Activated B cell treated with CpG ODN at 0.5 μM for 24 hours (primary cell): Measurements from ENCODE around the gene CDC14B. TPM values are rescaled to one million over a fixed set of nuclear protein-coding genes. Genes with fewer than 3 reads are reported as not detected.

Experiments used
- ATAC-seq: fragments of 200-7000 bp; cut with Tn5 transposase; one replicate; pipeline ENCODE4 v1.10.0; 2021; ENCODE audit warnings: low read depth, mild to moderate bottlenecking, moderate library complexity
- CTCF ChIA-PET: fragments of 350-600 bp; sonication (Branson Sonifier 250); formaldehyde crosslinking; loops from one replicate; lab custom pipeline; 2021; ENCODE audit warnings: antibody characterized with exemption; lab: Charles Lee
- POLR2A ChIA-PET: fragments of 350-600 bp; sonication (Branson Sonifier 250); formaldehyde crosslinking; loops from one replicate; lab custom pipeline; 2021; ENCODE audit warnings: antibody characterized with exemption; lab: Charles Lee
- DNase-seq: peaks from one replicate; pipeline ENCODE4 v3.0.0; 2022
- H3K27ac Mint-ChIP-seq: one replicate; pipeline ENCODE4 v1.8.0; 2020; ENCODE audit warnings: mixed read lengths
- H3K27me3 Mint-ChIP-seq: one replicate; pipeline ENCODE4 v1.8.0; 2021; ENCODE audit warnings: mixed read lengths
- H3K36me3 Mint-ChIP-seq: one replicate; pipeline ENCODE4 v1.8.0; 2021; ENCODE audit warnings: low read depth, mixed read lengths
- H3K4me1 Mint-ChIP-seq: one replicate; pipeline ENCODE4 v1.8.0; 2021; ENCODE audit warnings: mixed read lengths
- H3K4me3 Mint-ChIP-seq: one replicate; pipeline ENCODE4 v1.8.0; 2020; ENCODE audit warnings: mild to moderate bottlenecking, mixed read lengths
- H3K9me3 Mint-ChIP-seq: one replicate; pipeline ENCODE4 v1.8.0; 2020; ENCODE audit warnings: mixed read lengths
- CTCF ChIP-seq: fragments of 200-600 bp; IDR thresholded peaks from one replicate; pipeline ENCODE4 v1.8.0; 2022; ENCODE audit warnings: antibody characterized with exemption, mild to moderate bottlenecking
- intact Hi-C: fragments of 100-400 bp; cut with micrococcal nuclease; formaldehyde crosslinking; loops from one replicate; pipeline ENCODE4 v1.15.1; 2024
- total RNA-seq: library from RNA; stranded (reverse); gene quantifications from 2 replicates; pipeline ENCODE4 v1.2.3, GENCODE V29; 2022

CDC14B gene
- total RNA-seq, 1 donor from 2014 or later, result 2.5 TPM

- H3K4me1 Mint-ChIP-seq, result peaks cover 17% of the 10 kb centered on the region
- H3K27me3 Mint-ChIP-seq, result no peaks in the 10 kb centered on the region
- peak overlapping the region; percentile 86 for H3K27ac Mint-ChIP-seq
- H3K36me3 Mint-ChIP-seq, result peaks cover 16% of the 10 kb centered on the region
- peak overlapping the region; percentile 88 for H3K4me3 Mint-ChIP-seq
- H3K9me3 Mint-ChIP-seq, result no peaks in the 10 kb centered on the region
- DNase-seq (peak; percentile 58), ATAC-seq (peak; percentile 64)
- POLR2A ChIA-PET, result interaction anchor here (0.6 to 1.3 kb wide), 3 partner anchors 235 to 287 kb away, joined by 3 to 5 read pairs (median 3); no protein-coding TSS in a partner anchor
- intact Hi-C loops, result loop anchor here (1.0 to 10.0 kb wide), 10 partner anchors 32 to 1930 kb away; partner anchors contain the start of genes AOPEP, CDC14B, ERCC6L2 and NCBP1
- CTCF ChIA-PET, result interaction anchor here (0.8 kb wide), 1 partner anchor 327 kb away, joined by 3 read pairs; no protein-coding TSS in a partner anchor
- TF ChIP-seq CTCF, result no peak
Observed at GRCh38 chr9:96654450-96655197, 35.0 kb upstream of the CDC14B start.

GRCh38 chr9:96651626-96652025 is 32.0 kb upstream of the CDC14B start:
- ATAC-seq (no peak), DNase-seq (no peak)
- Mint-ChIP-seq H3K9me3 (no peaks in the 10 kb centered on the region), H3K4me1 (peaks cover 17% of the 10 kb centered on the region), H3K27ac (peak overlapping the region; percentile 1), H3K27me3 (no peaks in the 10 kb centered on the region), H3K4me3 (no peak overlapping the region), H3K36me3 (peaks cover 37% of the 10 kb centered on the region)
- TF ChIP-seq CTCF, result no peak
- intact Hi-C loops, result loop anchor here (1.0 to 10.0 kb wide), 7 partner anchors 34 to 1927 kb away; partner anchors contain the start of genes AOPEP, CDC14B, ERCC6L2 and NCBP1
- CTCF ChIA-PET, result no interaction called here
- POLR2A ChIA-PET, result no interaction called here

GRCh38 chr9:96649620-96650324 is 30.1 kb upstream of the CDC14B start:
- intact Hi-C loops, result loop anchor here (5.0 to 10.0 kb wide), 6 partner anchors 32 to 1925 kb away; partner anchors contain the start of genes AOPEP, CDC14B, ERCC6L2 and NCBP1
- ChIA-PET POLR2A (interaction anchor here (0.6 kb wide), 1 partner anchor 327 kb away, joined by 4 read pairs; no protein-coding TSS in a partner anchor), CTCF (no interaction called here)
- no peak overlapping the region for H3K4me3 Mint-ChIP-seq
- no peak for TF ChIP-seq CTCF
- H3K9me3 Mint-ChIP-seq, result no peaks in the 10 kb centered on the region
- peaks cover 13% of the 10 kb centered on the region for H3K4me1 Mint-ChIP-seq
- DNase-seq, result no peak
- ATAC-seq, result no peak
- H3K27me3 Mint-ChIP-seq, result no peaks in the 10 kb centered on the region
- H3K27ac Mint-ChIP-seq, result no peak overlapping the region
- peaks cover 51% of the 10 kb centered on the region for H3K36me3 Mint-ChIP-seq

GRCh38 chr9:96646081-96646991 is 26.7 kb upstream of the CDC14B start:
- CTCF ChIA-PET, result no interaction called here

More at GRCh38 chr9:96646081-96646991, 26.7 kb upstream of the CDC14B start:
- DNase-seq, result no peak
- no peak for TF ChIP-seq CTCF
- Mint-ChIP-seq H3K27ac (no peak overlapping the region), H3K27me3 (no peaks in the 10 kb centered on the region), H3K4me3 (no peak overlapping the region), H3K9me3 (no peaks in the 10 kb centered on the region), H3K36me3 (peaks cover 61% of the 10 kb centered on the region), H3K4me1 (peaks cover 5% of the 10 kb centered on the region)
- POLR2A ChIA-PET, result no interaction called here
- intact Hi-C loops, result no loop called here
- ATAC-seq, result peak; percentile 28
